GM12873 (cell line): ENCODE data around the gene PIP5K1A.

Experiments
- CTCF ChIP-seq: IDR thresholded peaks from 2 replicates; pipeline ENCODE4 v1.5.1; 2012; ENCODE audit warnings: low read depth, mild to moderate bottlenecking, moderate library complexity, low read length, control low read depth; ENCODE audit not compliant: insufficient read depth; ENCODE audit errors: missing control alignments

The PIP5K1A gene

GRCh38 chr1:151282883-151283725, 84.8 kb downstream of the PIP5K1A start:
- TF ChIP-seq CTCF = no peak

GRCh38 chr1:151284013-151284577, 85.7 kb downstream of the PIP5K1A start:
- no peak for TF ChIP-seq CTCF

- no peak for TF ChIP-seq CTCF
Measured at GRCh38 chr1:151286619-151287340, 88.4 kb downstream of the PIP5K1A start.

GRCh38 chr1:151287341-151287699, 89.0 kb downstream of the PIP5K1A start:
- no peak for TF ChIP-seq CTCF

GRCh38 chr1:151287767-151288500, 89.6 kb downstream of the PIP5K1A start:
- TF ChIP-seq CTCF = no peak

- TF ChIP-seq CTCF = no peak
Measured at GRCh38 chr1:151288502-151288901, 90.2 kb downstream of the PIP5K1A start.
